GM19239 (cell line): ENCODE measurements around the gene SLC38A7.
"Not testable (repeated sequence)": the region's sequence is repeated elsewhere in the genome, so short reads cannot be mapped to it uniquely, and the experiment has no call there.

Source experiments
- DNase-seq: peaks from one replicate; pipeline ENCODE4 v3.0.0; 2011; ENCODE audit warnings: low spot score; ENCODE audit not compliant: insufficient read length
- FAIRE-seq: peaks from 2 replicates; lab custom pipeline; 2011; peaks lifted over from hg19 to GRCh38; lab: Jason Lieb, UNC

The SLC38A7 gene

DNA sequence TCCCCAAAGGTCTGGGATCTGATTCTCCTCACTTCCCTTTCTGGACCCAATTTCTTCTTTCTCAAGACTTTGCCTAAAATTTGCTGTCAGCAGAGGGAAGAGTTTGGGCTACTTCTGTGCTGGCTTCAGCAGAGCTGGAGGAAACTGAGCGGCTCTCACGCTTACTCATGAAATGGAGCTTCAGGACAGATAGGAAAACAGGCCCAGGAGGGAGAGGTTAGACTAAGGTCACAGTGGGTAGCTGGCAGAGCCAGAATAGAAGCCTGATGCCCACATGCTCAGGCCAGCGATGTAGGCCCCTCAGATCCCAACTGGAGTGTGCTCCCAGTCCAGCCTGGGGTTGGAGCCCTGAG lies 593 bp downstream of the SLC38A7 start:
- FAIRE-seq, result no peak
- DNase-seq, result no peak

DNA sequence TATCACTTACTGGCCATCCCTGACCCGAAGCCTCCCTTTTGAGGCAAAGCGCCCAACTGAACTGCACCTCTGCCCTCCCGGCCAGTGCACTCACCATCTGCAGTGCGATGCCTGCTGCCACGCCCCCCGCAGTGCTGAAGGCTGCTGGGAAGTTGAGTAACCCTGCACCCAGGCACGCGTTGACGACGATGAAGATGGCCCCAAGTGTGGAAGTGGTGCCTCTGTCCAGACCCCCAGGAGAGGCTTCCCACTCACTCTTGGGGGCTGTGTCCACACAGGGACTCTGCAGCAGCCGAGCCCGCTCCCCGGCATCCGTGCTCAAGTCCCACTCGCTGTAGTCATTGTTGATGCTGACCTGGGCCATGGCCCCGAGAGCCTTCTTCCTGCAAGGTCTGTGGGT lies 4.8 kb downstream of the SLC38A7 start:
- no peak for FAIRE-seq
- DNase-seq, result no peak

DNA sequence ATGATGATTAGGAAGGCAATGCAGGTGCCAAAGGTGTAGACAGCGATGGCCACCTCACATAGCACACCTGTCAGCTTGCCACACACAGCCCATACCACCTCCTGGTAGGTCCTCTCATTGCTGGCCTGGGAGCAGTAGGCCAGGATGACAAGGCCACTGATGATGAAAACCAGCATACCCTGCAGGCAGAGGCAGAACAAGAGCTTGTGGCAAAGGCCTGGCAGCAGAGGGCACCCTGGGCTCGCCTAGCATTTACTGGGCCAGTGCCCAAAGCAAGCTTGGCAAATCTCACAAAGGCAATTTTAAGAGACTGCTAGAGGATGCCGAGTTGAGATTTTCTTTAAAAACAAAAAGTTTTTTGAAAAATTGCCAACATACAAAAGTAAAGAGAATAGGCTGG lies 5.9 kb downstream of the SLC38A7 start:
- FAIRE-seq (no peak), DNase-seq (no peak)

DNA sequence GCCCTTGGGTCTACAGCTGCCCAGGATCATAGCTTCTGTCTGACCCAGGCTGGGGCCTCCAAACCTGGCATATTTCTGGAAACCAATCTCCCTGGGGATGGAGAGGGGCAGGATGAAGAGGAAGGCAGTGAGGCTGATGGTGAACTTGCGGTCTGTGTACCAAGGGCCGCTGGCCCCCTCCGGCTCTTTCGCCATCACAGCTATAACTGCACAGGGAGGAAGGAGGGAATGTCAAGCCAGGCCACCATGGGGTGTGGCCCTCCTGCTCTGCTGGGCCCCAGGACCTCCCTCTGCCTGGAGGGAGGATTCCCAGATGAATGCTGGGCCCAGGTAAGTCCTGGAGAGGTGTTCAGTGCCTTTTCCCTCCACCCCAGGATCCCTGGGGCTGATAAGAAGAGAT lies 6.3 kb downstream of the SLC38A7 start:
- DNase-seq, result no peak
- FAIRE-seq, result no peak

DNA sequence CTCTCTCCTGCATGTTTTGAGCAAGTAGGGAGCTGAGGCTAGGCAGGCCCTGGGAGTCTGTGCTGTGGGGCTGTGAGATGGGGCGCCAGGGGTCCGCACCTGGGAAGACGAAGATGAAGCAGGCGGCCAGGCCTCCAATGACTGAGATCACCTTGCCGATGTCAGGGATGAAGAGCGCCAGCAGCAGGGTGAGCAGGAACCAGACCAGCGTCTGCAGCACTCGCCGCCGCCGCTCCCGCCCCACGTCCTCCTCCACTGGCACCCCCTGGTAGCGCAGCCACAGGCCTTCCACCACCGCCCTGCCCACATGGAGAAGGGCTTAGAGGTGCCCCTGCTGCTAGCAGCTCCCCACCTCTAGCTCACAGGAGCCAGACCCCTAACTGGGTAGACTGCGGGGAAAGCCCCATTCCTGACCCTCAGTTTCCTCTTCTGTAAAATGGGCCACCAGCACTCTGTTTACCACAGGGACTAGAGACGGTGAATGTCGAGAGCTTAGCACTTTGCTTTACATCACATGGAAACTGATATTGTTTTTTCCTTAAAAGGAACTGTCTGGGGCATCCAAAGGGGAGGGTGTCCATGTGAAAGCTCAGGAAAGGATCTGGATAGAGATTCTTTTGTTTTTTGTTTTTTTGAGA lies 13.5 kb downstream of the SLC38A7 start:
- FAIRE-seq (no peak), DNase-seq (no peak)

DNA sequence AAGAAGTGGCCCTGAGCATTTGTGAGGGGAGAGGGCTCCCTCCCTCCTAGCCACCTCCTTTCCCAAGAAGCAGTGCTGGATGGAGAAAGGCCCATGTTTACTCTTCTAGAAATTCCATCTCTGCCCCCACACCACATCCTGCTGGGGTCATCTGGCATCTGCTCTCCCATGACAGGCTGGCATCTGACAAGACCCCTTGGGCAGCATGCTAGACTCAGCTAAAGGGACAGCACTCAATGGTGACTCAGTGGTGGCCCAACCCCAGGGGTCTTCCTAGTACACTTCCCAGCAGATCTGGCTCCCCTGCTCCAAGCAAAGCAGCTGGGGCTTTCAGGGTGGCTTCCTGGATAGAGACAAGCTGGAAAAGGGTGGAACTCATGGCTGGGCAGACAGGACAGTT lies 14.4 kb downstream of the SLC38A7 start:
- DNase-seq (no peak), FAIRE-seq (no peak)

DNA sequence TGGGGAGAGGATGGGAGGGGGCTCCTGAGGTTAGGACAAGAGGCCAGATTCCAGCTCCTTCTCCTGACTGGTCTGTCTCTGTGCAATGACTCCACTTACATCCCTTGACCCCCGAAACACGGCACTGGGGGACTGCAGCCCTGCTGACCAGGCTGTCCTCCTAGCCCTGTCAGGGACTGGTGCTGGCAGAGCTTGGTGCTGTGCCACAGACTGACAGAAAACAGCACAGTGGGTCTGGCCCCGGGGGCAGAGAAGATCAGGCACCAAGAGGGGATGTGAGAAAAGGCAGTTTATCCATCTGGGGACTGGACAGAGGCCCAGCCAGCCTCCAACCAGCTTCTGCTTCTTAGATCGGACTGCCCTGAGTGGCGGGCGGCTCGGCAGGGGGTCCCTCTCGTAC lies 19.4 kb downstream of the SLC38A7 start:
- no peak for FAIRE-seq
- no peak for DNase-seq

DNA sequence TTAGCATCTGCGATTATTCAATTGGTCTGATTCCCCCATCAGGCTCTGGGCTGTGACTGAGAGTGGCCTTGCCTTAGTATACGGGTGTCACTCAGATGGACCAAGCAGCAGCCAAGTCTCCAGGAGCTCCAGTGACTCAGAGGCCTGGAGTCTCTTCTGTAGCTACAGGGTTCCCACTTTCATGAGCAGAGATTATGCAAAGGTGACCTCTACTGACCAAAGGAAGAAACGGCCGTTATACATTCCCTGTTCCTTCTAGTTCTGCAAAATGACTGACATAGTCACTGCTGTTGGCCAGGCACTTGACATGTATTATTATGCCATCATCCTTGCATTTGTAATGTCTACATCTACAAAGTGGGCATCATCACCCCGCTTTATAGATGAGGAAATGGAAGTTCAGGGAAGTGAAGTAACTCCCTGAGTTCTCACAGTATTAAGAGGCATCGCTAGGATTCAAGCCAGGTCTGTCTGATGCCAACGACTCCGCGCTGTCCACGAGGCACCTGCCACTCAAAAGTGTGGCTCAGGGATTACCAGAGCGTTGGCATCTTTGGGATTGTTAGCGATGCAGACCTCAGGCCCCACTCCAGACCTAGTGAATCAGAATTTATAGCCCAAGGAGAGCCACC lies 23.3 kb downstream of the SLC38A7 start:
- FAIRE-seq (peak; percentile 45), DNase-seq (peak; percentile 56)

DNA sequence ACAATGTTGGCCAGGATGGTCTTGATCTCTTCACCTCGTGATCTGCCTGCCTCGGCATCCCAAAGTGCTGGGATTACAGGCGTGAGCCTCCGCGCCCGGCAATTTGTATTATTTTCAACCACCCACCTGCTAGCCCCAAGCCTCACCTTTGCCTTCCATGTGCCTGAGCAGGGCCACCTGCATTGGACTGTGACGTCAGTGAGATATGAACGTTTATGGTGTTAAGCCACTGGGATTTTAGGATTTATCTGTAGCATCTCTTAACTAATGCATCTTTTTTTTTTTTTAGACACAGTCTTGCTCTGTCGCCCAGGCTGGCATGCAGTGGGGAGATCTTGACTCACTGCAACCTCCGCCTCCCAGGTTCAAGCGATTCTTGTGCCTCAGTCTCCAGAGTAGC lies 24.7 kb downstream of the SLC38A7 start:
- FAIRE-seq, DNase-seq: not testable (repeated sequence)

DNA sequence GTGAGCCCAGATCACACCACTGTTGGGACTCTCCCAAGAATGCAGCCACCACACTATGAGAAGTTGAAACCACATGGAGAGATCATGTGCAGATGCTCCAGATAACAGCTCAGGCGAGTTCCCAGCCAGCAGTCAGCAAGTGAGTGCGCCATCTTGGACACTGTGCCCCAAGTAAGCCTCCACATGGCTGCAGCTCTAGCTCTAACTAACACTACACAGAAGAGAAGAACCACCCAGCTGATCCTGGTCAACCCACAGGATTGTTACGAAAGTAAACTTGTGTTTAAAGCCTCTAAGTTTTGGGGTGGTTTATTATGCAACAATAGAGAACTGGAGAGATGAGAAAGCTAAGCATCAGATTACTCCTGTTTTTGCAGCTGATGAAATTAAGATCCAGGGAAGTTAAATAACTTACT lies 25.8 kb downstream of the SLC38A7 start:
- DNase-seq, result no peak
- no peak for FAIRE-seq

DNA sequence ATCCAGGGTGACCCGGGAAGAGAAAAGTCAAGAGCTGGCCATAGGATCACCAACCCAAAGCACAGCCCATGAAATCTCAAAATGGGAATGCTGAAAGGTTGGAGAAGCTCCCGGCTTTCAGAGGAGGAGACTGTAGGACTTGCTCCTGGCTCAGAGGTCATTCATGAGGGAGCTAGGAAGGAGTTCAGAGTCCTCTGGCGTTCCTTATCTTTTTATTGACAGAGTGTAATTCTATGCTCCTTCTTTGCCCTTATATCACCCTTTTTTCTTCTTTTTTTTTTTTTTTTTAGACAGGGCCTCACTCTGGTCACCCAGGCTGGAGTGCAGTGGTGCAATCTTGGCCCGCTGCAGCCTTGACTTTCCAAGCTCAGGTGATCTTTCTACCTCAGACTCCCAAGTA lies 27.7 kb downstream of the SLC38A7 start:
- no peak for DNase-seq
- no peak for FAIRE-seq

DNA sequence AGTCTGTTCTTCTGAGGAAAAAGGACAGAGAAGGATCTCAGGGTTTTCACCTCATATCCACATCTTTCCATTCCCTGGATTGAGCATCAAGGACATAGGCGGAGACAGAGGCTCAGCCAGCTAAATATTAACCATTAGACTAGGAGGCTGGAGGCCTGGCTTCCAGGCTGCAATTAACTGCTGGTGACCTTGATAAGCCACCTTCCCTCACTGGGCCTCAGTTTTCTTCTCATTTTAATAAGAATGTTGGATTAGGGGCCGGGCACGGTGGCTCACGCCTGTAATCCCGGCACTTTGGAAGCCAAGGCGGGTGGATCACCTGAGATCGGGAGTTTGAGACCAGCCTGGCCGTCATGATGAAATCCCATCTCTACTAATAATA lies 29.4 kb downstream of the SLC38A7 start:
- FAIRE-seq (no peak), DNase-seq (no peak)

DNA sequence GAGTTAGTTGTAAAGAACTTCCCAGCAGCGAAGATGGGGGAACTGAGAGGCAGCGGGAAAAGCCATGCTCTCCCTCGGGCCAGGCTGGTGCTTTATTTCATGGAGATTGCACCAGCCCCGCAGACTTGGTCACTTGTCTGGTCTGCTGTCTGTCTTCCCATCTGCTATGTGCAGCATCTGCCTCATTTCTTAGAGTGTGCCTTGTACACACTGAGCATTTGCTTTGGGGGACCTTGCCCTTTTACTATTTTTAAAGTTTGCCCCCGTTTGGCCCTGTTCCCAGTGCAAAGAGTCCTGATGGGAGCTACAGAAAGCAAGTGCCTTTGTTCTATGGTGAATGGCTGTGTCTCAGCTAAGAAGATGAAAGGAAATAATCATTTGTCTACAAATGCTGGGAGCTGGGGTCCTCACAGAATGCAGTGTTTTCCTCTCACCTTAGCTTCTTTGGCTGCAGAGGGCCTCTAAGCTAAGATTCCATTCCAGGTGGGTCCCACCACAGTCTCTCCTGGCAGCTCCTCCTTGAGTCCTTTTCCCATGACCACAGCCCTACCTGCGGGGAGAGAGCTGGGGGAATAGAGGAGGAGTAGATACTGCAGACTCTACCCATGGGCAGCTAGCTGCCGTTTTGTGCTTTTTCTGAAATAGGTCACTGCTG lies 29.9 kb downstream of the SLC38A7 start:
- FAIRE-seq (no peak), DNase-seq (no peak)

DNA sequence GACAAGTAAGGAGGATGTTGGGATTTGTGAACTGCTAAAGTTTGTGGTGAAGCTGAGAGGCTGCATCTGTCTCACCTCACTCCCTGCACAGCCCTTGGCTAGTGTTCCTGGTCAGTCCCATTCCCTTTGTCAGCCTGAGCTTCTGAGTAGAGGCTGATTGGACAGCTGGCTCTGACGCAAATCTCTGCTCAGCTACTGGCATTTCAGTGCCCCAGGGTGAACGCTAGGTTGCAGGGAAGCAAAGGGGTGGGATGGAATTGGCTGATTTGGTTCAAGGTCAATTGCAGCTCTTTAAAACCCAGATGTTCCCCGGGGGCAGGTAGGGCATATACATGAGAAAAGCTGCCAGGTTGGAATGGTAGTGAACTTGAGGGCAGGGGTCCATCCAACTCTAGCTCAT lies 31.8 kb downstream of the SLC38A7 start:
- FAIRE-seq (no peak), DNase-seq (no peak)

DNA sequence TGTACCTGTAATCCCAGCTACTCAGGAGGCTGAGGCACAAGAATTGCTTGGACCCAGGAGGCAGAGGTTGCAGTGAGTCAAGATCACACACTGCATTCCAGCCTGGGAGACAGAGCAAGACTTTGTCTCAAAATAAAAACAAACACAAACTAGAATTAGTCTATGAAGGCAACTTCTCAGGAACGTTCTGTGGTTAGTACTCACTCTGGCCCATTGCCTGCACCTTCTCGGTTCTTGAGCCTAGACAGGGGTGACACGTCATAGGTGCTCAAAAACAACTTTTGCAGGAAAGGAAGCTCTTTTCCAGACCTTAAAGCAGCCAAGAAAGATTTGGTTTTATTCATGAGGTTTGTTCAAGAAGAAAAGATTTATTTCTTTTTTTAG lies 32.6 kb downstream of the SLC38A7 start:
- no peak for DNase-seq
- FAIRE-seq, result no peak

DNA sequence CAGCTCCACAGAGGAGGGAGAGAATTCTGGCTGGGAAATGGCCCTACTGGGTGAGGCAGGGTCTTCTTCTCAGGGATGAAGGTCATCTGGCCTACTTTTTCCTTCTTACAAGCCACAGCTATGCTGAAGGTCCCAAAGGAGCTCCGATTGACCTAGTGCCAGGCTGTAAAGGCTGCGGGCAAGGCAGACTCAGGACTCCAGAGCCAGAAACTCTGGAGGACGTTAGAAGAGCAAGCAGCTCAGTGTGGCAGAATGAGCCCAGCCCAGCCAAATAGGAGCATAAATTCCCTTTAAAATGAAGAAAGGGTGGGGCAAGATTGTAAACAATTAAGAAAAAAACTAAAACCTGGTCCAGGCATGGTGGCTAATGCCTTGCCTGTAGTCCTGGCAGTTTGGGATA lies 34.9 kb downstream of the SLC38A7 start:
- FAIRE-seq (no peak), DNase-seq (no peak)

DNA sequence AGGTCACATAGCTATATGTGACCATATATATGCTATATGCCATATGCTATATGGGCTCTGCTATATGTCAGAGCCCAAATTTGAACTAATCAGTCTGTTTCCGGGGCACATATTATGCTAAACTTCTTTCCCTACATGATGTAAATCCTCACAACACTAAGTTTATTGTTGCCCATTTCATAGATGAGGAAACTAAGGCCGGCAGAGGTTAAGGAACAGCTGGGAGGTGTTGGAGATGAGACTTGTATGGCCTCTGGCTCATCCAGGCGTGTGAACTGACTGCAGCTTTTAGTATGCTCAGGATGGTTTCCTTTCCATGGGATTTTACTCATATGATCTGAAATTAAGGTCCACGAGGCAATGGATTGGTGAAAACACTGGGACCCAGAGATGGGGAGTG lies 37.5 kb downstream of the SLC38A7 start:
- FAIRE-seq (no peak), DNase-seq (no peak)

DNA sequence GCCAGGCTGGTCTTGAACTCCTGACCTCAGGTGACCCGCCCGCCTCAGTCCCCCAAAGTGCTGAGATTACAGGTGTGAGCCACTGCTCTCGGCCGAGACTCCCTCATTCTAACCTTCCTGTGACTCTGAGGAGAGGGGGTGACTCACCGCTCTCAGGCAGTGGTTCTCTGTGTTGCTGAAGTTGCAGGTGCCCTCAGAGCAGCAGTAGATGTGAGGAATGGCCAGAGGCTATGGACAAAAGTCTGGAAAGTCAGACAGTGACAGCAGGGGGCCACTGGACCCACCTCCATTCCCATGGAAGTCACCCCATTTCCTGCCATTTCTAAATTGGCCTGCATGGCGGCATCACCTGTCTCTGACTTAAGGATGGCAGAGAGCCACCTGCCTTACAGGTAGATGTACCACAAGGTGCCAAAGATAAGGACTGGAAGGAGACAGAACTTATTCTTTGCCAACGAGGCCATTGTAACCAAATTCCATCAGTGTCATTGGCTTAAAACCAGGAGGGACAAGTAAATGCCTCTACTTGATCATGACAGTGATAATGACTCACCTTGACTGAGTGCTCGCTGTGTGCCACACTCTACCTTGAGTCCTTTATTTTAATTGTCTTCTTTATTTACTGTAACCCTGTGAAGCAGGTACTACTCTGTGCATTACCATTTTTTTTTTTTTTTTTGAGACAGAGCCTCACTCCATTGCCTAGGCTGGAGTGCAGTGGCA lies 39.6 kb downstream of the SLC38A7 start:
- FAIRE-seq, result no peak
- no peak for DNase-seq

DNA sequence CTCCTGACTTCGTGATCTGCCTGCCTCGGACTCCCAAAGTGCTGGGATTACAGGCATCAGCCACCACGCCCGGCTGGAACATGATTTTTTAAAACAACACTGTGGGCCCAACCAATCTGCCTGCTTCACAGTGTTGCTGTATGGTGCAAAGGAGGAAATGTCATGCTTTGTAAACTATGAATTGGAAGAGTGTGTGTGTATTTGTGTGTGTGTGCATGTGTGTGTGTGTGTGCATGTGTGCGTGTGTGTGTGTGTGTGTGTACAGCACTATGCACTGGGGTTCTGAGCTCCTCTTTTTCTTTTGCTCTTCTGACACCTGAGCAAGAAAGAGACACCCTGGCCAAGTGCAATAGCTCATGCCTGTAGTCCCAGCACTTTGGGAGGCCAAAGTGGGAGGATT lies 40.5 kb downstream of the SLC38A7 start:
- FAIRE-seq (no peak), DNase-seq (no peak)

DNA sequence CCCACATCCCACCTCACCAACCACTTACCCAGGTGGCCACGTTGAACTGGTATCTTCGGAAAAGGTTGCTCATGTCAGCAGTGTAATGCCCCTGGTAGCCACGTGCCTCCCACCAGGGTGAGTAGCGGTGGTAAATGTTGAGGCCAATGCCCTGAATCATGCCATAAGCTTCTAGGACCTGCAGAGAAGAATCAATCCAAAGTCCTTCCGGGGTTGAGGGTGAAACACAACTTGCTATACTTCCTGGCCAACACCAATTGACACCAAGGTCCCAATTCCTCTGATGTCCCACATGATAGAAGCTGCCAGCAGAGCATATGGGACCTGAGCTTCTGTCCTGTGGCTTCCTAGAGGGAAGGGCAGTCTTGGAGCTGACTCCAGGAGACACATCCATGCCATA lies 43.6 kb downstream of the SLC38A7 start:
- FAIRE-seq (no peak), DNase-seq (no peak)

DNA sequence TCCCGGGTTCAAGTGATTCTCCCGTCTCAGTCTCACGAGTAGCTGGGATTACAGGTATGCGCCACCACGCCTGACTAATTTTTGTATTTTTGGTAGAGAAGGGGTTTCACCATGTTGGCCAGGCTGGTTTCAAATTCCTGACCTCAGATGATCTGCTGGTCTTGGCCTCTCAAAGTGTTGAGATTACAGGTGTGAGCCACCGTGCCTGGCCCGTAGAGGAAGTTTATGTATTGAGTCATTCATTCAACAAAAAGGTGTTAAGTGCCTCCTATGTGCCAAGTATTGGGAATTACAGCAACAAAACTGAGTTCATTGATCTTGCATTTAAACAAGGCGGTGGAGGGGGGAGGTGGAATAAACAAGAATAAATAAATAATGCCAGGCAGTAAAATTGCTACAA lies 44.7 kb downstream of the SLC38A7 start:
- DNase-seq, result no peak

More for the DNA sequence above, 44.7 kb downstream of the SLC38A7 start:
- FAIRE-seq, result no peak
